HFF-Myc (cell line): ENCODE results near the gene SDF2L1.
"Not testable (repeated sequence)": the region's sequence is repeated elsewhere in the genome, so short reads cannot be mapped to it uniquely, and the experiment has no call there.

ENCODE experiments used
- DNase-seq: peaks from one replicate; pipeline ENCODE4 v3.0.0-alpha.2; 2011; ENCODE audit warnings: low read depth; ENCODE audit errors: extremely low read depth
- H3K4me3 ChIP-seq: replicated peaks from 2 replicates; pipeline ENCODE4 v1.5.1; 2011; ENCODE audit warnings: low read depth, mild to moderate bottlenecking, control low read depth, low read length
- CTCF ChIP-seq: IDR thresholded peaks from 2 replicates; pipeline ENCODE4 v1.5.1; 2012; ENCODE audit warnings: mild to moderate bottlenecking, low read depth, low read length, control low read depth; ENCODE audit errors: missing control alignments

Gene SDF2L1

GRCh38 chr22:21691816-21692215, 49.7 kb downstream of the SDF2L1 start:
- no peak overlapping the region for H3K4me3 ChIP-seq
- TF ChIP-seq CTCF: no peak
- no peak for DNase-seq

GRCh38 chr22:21692856-21693255, 50.8 kb downstream of the SDF2L1 start:
- H3K4me3 ChIP-seq, DNase-seq: not testable (repeated sequence)

GRCh38 chr22:21693333-21693998, 51.4 kb downstream of the SDF2L1 start:
- TF ChIP-seq CTCF: no peak
- H3K4me3 ChIP-seq: no peak overlapping the region
- no peak for DNase-seq
